ENCODE measurements around the gene TNMD. TPM values are rescaled to one million over a fixed set of nuclear protein-coding genes. Genes with fewer than 3 reads are reported as not detected.
A peak's percentile ranks its signal among the peaks of the same experiment; 100 is the strongest.

The TNMD gene
- total RNA-seq, 1 experiment from 2014 or later: not detected

GRCh38 chrX:100635040-100635439 lies 50.3 kb downstream of the TNMD start:
- BruUV-seq (replicated peaks): no TSS peak
- no peak for TF ChIP-seq CTCF (IDR thresholded peaks at IDR 0.05; ENCODE audit: unreplicated experiment)
- H3K36me3 Mint-ChIP-seq (ENCODE audit: insufficient read depth, unreplicated experiment): peaks cover 24% of the 10 kb centered on the region
- no peaks in the 10 kb centered on the region for H3K4me1 Mint-ChIP-seq (ENCODE audit: low read depth, unreplicated experiment)
- H3K27ac Mint-ChIP-seq (ENCODE audit: unreplicated experiment): no peak overlapping the region
- intact Hi-C loops (cut with micrococcal nuclease; ENCODE audit: unreplicated experiment): no loop called here
- H3K4me3 Mint-ChIP-seq (ENCODE audit: low read depth, unreplicated experiment): peak overlapping the region; percentile 74
- no peaks in the 10 kb centered on the region for H3K27me3 Mint-ChIP-seq (ENCODE audit: unreplicated experiment)
- DNase-seq: no peak
- CTCF ChIA-PET: no interaction called here
- H3K9me3 Mint-ChIP-seq (ENCODE audit: low read depth, unreplicated experiment): no peaks in the 10 kb centered on the region

GRCh38 chrX:100635989-100636320 lies 51.2 kb downstream of the TNMD start:
- H3K9me3 Mint-ChIP-seq (ENCODE audit: low read depth, unreplicated experiment): no peaks in the 10 kb centered on the region
- TF ChIP-seq CTCF (IDR thresholded peaks at IDR 0.05; ENCODE audit: unreplicated experiment): no peak
- CTCF ChIA-PET: interaction anchor here (1.1 to 2.4 kb wide), 3 partner anchors 18 to 35 kb away, joined by 4 to 31 read pairs (median 11); no protein-coding TSS in a partner anchor
- peak overlapping the region; percentile 74 for H3K4me3 Mint-ChIP-seq (ENCODE audit: low read depth, unreplicated experiment)
- BruUV-seq (replicated peaks): no TSS peak
- peak overlapping the region; percentile 64 for H3K27ac Mint-ChIP-seq (ENCODE audit: unreplicated experiment)
- H3K36me3 Mint-ChIP-seq (ENCODE audit: insufficient read depth, unreplicated experiment): peaks cover 24% of the 10 kb centered on the region
- intact Hi-C loops (cut with micrococcal nuclease; ENCODE audit: unreplicated experiment): loop anchor here (1.0 kb wide), 1 partner anchor 21 kb away; no protein-coding TSS in a partner anchor
- H3K4me1 Mint-ChIP-seq (ENCODE audit: low read depth, unreplicated experiment): no peaks in the 10 kb centered on the region
- DNase-seq: no peak
- no peaks in the 10 kb centered on the region for H3K27me3 Mint-ChIP-seq (ENCODE audit: unreplicated experiment)

- Mint-ChIP-seq H3K27ac (ENCODE audit: unreplicated experiment) (peak within 1 kb of the TSS; percentile 64), H3K27me3 (ENCODE audit: unreplicated experiment) (no peaks in the 10 kb centered on the region), H3K36me3 (ENCODE audit: insufficient read depth, unreplicated experiment) (peaks cover 24% of the 10 kb centered on the region), H3K4me1 (ENCODE audit: low read depth, unreplicated experiment) (peaks cover 4% of the 10 kb centered on the region), H3K9me3 (ENCODE audit: low read depth, unreplicated experiment) (no peaks in the 10 kb centered on the region), H3K4me3 (ENCODE audit: low read depth, unreplicated experiment) (peak within 1 kb of the TSS; percentile 74)
- TF ChIP-seq CTCF (IDR thresholded peaks at IDR 0.05; ENCODE audit: unreplicated experiment): peak; percentile 44
- intact Hi-C loops (cut with micrococcal nuclease; ENCODE audit: unreplicated experiment): loop anchor here (1.0 kb wide), 1 partner anchor 21 kb away; no protein-coding TSS in a partner anchor
- peak; percentile 90 for DNase-seq
- CTCF ChIA-PET: interaction anchor here (0.8 to 2.4 kb wide), 6 partner anchors 13 to 132 kb away, joined by 3 to 31 read pairs (median 8); no protein-coding TSS in a partner anchor
- TSS peak; percentile 60 for BruUV-seq (replicated peaks)
Observed at GRCh38 chrX:100636321-100636991, 51.7 kb downstream of the TNMD start, which contains the start of gene TSPAN6. TSS of gene TSPAN6 (minus strand) at chrX:100636806. CDS start at chrX:100636694, 112 bp downstream.

GRCh38 chrX:100642290-100642689 lies 57.6 kb downstream of the TNMD start:
- no peak for TF ChIP-seq CTCF (IDR thresholded peaks at IDR 0.05; ENCODE audit: unreplicated experiment)
- H3K36me3 Mint-ChIP-seq (ENCODE audit: insufficient read depth, unreplicated experiment): peaks cover 25% of the 10 kb centered on the region
- CTCF ChIA-PET: interaction anchor here (1.1 to 1.3 kb wide), 2 partner anchors 29 to 126 kb away, joined by 3 read pairs; no protein-coding TSS in a partner anchor
- no TSS peak for BruUV-seq (replicated peaks)
- peaks cover 50% of the 10 kb centered on the region for H3K4me1 Mint-ChIP-seq (ENCODE audit: low read depth, unreplicated experiment)
- peak; percentile 35 for DNase-seq
- peak overlapping the region; percentile 30 for H3K4me3 Mint-ChIP-seq (ENCODE audit: low read depth, unreplicated experiment)
- no peaks in the 10 kb centered on the region for H3K27me3 Mint-ChIP-seq (ENCODE audit: unreplicated experiment)
- intact Hi-C loops (cut with micrococcal nuclease; ENCODE audit: unreplicated experiment): no loop called here
- H3K9me3 Mint-ChIP-seq (ENCODE audit: low read depth, unreplicated experiment): no peaks in the 10 kb centered on the region
- peak overlapping the region; percentile 32 for H3K27ac Mint-ChIP-seq (ENCODE audit: unreplicated experiment)
